ENCODE results near the gene PRELID3B. TPM values are rescaled to one million over a fixed set of nuclear protein-coding genes. Genes with fewer than 3 reads are reported as not detected.
A peak's percentile ranks its signal among the peaks of the same experiment; 100 is the strongest.

The PRELID3B gene
- total RNA-seq, 1 donor from 2014 or later, result 46.6 TPM

DNA sequence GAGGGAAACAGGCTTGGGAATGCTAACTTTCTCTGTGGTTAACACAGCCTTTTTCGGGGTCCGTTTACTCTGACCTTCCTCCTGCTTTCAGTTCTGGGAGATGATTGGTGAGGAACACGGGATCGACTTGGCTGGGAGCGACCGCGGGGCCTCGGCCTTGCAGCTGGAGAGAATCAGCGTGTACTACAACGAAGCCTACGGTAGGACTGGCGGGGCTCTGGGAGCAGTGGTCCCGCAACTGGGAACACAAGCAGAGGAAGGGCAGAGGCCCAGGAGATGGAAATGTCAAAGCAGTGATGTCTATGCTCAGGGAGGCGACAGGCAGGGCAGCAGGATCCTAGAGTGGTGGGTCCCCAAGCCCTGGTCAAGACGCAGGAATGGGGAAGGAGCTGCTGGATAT, 19.8 kb downstream of the PRELID3B start:
- no peak for DNase-seq
- Histone ChIP-seq H3K9me3 (replicated peaks) (no peaks in the 10 kb centered on the region), H3K4me3 (no peak overlapping the region), H3K27me3 (ENCODE audit: low read depth) (no peaks in the 10 kb centered on the region), H3K4me1 (peaks cover 27% of the 10 kb centered on the region), H3K36me3 (peaks cover 52% of the 10 kb centered on the region), H3K27ac (replicated peaks) (no peak overlapping the region)
- intact Hi-C loops (cut with micrococcal nuclease), result no loop called here
- TF ChIP-seq, protein P1, sequence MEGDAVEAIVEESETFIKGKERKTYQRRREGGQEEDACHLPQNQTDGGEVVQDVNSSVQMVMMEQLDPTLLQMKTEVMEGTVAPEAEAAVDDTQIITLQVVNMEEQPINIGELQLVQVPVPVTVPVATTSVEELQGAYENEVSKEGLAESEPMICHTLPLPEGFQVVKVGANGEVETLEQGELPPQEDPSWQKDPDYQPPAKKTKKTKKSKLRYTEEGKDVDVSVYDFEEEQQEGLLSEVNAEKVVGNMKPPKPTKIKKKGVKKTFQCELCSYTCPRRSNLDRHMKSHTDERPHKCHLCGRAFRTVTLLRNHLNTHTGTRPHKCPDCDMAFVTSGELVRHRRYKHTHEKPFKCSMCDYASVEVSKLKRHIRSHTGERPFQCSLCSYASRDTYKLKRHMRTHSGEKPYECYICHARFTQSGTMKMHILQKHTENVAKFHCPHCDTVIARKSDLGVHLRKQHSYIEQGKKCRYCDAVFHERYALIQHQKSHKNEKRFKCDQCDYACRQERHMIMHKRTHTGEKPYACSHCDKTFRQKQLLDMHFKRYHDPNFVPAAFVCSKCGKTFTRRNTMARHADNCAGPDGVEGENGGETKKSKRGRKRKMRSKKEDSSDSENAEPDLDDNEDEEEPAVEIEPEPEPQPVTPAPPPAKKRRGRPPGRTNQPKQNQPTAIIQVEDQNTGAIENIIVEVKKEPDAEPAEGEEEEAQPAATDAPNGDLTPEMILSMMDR (IDR thresholded peaks at IDR 0.05; ENCODE audit: borderline replicate concordance), result no peak

DNA sequence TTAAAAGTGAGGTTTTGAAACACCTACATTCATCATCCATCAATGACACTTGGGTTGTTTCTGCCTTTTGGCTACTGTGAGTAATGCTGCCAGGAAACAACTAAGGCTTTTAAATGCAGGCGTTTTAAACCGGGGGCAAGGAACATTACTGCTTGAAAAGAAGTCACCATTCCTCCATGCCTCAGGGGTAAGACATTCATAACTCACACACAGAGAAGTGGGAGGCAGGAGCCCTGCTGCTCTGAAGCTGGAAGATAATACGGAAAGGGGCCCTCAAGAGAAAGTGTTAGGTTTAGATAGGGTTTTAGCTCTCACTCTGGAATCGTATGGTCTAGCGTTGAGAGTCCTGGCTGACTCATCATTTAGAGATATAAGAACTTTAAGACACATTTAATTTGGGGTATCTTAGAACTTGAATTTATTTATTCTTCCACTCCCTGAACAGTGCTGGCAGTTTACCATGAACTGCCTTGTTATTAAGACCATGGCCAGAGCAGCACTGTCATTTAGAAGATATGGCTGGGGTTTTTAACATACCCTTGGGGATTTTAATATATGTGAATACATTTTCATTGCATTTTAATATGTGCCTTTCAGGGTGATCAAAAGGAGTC, 21.5 kb downstream of the PRELID3B start:
- no peak overlapping the region for H3K27ac ChIP-seq (replicated peaks)
- no peak overlapping the region for H3K4me3 ChIP-seq
- intact Hi-C loops (cut with micrococcal nuclease), result no loop called here
- H3K4me1 ChIP-seq, result peaks cover 32% of the 10 kb centered on the region
- H3K36me3 ChIP-seq, result peaks cover 42% of the 10 kb centered on the region
- H3K9me3 ChIP-seq (replicated peaks), result no peaks in the 10 kb centered on the region
- TF ChIP-seq, protein P1 (IDR thresholded peaks at IDR 0.05; ENCODE audit: borderline replicate concordance), result no peak
- H3K27me3 ChIP-seq (ENCODE audit: low read depth), result no peaks in the 10 kb centered on the region
- no peak for DNase-seq

DNA sequence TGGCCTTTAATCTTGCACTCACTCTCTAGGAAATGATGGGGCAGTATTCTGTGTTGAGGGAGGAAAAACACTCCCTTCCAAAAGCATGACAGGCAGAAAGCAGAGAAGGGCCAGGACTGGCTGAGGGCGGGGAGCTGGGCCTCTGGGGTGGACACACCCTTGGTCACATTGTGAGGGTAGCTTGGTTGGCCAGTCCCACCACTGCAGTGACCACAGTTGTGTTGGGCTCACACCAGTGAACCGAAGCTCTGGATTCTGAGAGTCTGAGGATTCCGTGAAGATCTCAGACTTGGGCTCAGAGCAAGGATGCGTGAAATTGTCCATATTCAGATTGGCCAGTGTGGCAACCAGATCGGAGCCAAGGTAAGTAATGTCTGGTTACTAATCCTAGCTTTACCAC, 23.4 kb downstream of the PRELID3B start, which contains the start of gene TUBB1:
Gene TUBB1, plus strand, starts transcription at position 213 of the 400 bp plus-strand sequence. Its CDS starts 94 bp downstream, at position 307.
- H3K4me1 ChIP-seq, result peaks cover 32% of the 10 kb centered on the region
- no peak within 1 kb of the TSS for H3K4me3 ChIP-seq
- H3K9me3 ChIP-seq (replicated peaks), result no peaks in the 10 kb centered on the region
- intact Hi-C loops (cut with micrococcal nuclease), result no loop called here
- no peak within 1 kb of the TSS for H3K27ac ChIP-seq (replicated peaks)
- no peaks in the 10 kb centered on the region for H3K27me3 ChIP-seq (ENCODE audit: low read depth)
- H3K36me3 ChIP-seq, result peaks cover 24% of the 10 kb centered on the region
- no peak for DNase-seq
- TF ChIP-seq, protein P1 (IDR thresholded peaks at IDR 0.05; ENCODE audit: borderline replicate concordance), result no peak

DNA sequence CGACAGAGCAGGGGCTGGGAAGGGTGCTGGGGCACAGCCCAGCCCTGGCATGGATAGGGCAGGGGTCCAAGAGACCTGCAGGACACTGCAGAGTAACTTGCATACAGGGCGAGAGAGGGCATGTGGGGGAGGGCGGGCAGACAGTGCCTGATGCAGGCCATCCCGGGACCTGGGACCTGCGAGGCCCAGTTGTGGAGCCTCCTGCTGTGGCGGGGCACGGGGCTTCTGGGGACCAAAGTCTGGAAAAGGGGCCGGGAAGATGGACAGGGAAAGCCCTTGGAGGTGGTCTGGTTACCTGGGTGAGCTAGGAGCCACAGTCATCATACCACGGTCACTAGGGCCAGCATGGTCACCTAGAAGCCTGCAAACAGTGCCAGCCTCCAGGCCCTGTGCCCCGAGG, 23.8 kb downstream of the PRELID3B start:
- H3K36me3 ChIP-seq, result peaks cover 20% of the 10 kb centered on the region
- intact Hi-C loops (cut with micrococcal nuclease), result no loop called here
- TF ChIP-seq, protein P1 (IDR thresholded peaks at IDR 0.05; ENCODE audit: borderline replicate concordance), result no peak
- no peak for DNase-seq
- no peaks in the 10 kb centered on the region for H3K27me3 ChIP-seq (ENCODE audit: low read depth)
- H3K9me3 ChIP-seq (replicated peaks), result no peaks in the 10 kb centered on the region
- H3K4me3 ChIP-seq, result no peak overlapping the region
- H3K27ac ChIP-seq (replicated peaks), result no peak overlapping the region
- peaks cover 34% of the 10 kb centered on the region for H3K4me1 ChIP-seq

DNA sequence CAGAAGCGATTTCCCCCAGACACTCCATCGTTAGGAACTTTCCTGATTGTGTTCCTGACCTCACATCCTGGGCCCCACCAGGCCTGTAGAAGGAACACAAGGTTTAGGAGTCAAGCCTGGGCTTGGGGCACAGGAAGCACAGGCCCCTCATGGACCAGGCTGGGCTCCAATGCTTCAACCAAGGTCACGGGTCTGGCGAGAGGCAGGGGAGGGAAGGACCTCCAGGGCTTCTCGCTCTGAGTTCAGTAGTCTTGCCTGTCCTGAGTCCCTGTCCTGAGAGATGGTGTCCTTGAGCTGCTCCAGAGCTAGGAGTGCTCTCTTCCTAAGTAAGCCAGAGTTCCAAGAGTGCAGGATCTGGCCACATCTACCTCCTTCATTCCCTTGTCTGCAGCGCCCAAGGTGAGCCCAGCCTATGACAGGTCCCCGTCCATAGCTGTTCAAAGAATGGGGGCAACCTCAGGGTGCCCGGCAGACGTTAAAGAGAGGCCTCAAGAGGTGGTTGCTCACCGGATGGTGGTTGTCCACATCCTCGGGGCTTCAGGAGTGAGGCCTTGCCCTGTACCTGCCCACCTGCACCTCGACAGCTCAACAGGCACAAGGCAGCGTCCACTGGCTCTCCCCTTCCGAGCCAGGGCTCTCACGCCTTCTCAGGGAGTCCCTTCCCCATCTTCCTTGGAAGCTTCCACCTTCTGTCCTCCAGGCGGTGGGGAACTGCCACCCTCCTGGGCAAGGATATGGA, 24.9 kb downstream of the PRELID3B start:
- intact Hi-C loops (cut with micrococcal nuclease), result no loop called here

More for the DNA sequence above, 24.9 kb downstream of the PRELID3B start:
- H3K9me3 ChIP-seq (replicated peaks), result no peaks in the 10 kb centered on the region
- H3K4me1 ChIP-seq, result peaks cover 34% of the 10 kb centered on the region
- TF ChIP-seq, protein P1 (IDR thresholded peaks at IDR 0.05; ENCODE audit: borderline replicate concordance), result no peak
- peaks cover 8% of the 10 kb centered on the region for H3K36me3 ChIP-seq
- H3K4me3 ChIP-seq, result no peak overlapping the region
- H3K27me3 ChIP-seq (ENCODE audit: low read depth), result no peaks in the 10 kb centered on the region
- DNase-seq, result no peak
- H3K27ac ChIP-seq (replicated peaks), result peak overlapping the region; percentile 63
